PC-3 (cell line): ENCODE results near the gene ZMYM3. TPM values are rescaled to one million over a fixed set of nuclear protein-coding genes. Genes with fewer than 3 reads are reported as not detected.

Source experiments
- ATAC-seq: fragments of 200-7000 bp; cut with Tn5 transposase; 2 replicates; pipeline ENCODE4 v1.9.1; 2020; ENCODE audit warnings: mild to moderate bottlenecking, moderate library complexity
- BruUV-seq: library from RNA; stranded (reverse); fragments of 400-500 nt; replicated peaks from 2 replicates; lab custom pipeline; 2021; lab: Mats Ljungman, UMichigan
- CTCF ChIA-PET: fragments of 300-600 bp; sonication (Branson Sonifier 250); formaldehyde crosslinking; loops from one replicate; lab custom pipeline; 2022; ENCODE audit warnings: antibody characterized with exemption; lab: Charles Lee
- POLR2A ChIA-PET: fragments of 300-600 bp; sonication (Branson Sonifier 250); formaldehyde crosslinking; loops from one replicate; lab custom pipeline; 2022; ENCODE audit warnings: antibody characterized with exemption; ENCODE audit not compliant: unreplicated experiment; lab: Charles Lee
- DNase-seq: peaks from one replicate; pipeline ENCODE4 v3.0.0-alpha.2; 2015
- H2AFZ ChIP-seq: fragments of 300-600 bp; sonication (generic); 2 replicates; pipeline ENCODE4 v1.6.0; 2016; ENCODE audit warnings: antibody characterized with exemption, low read length
- H3F3A ChIP-seq: fragments of 300-600 bp; sonication (generic); one replicate; pipeline ENCODE4 v1.6.0; 2017; ENCODE audit warnings: antibody characterized with exemption, low read length, control low read depth, mild to moderate bottlenecking; ENCODE audit not compliant: unreplicated experiment
- H3K27ac ChIP-seq: fragments of 300-600 bp; sonication (generic); 2 replicates; pipeline ENCODE4 v1.5.1; 2016; ENCODE audit warnings: mild to moderate bottlenecking, low read length
- H3K27me3 ChIP-seq: fragments of 300-600 bp; sonication (generic); 2 replicates; pipeline ENCODE4 v1.6.1; 2016; ENCODE audit warnings: low read length, mixed read lengths
- H3K36me3 ChIP-seq: fragments of 300-600 bp; sonication (generic); 2 replicates; pipeline ENCODE4 v1.6.1; 2016; ENCODE audit warnings: low read depth, mixed run types, low read length, mixed read lengths
- H3K4me1 ChIP-seq: fragments of 300-600 bp; sonication (generic); 2 replicates; pipeline ENCODE4 v1.5.1; 2016; ENCODE audit warnings: low read length; ENCODE audit not compliant: insufficient read depth
- H3K4me2 ChIP-seq: fragments of 300-600 bp; sonication (generic); 2 replicates; pipeline ENCODE4 v1.6.0; 2016; ENCODE audit warnings: low read length
- H3K4me3 ChIP-seq: fragments of 300-600 bp; sonication (generic); 2 replicates; pipeline ENCODE4 v1.5.1; 2016; ENCODE audit warnings: mild to moderate bottlenecking, low read length, mixed read lengths
- H3K79me2 ChIP-seq: fragments of 300-600 bp; sonication (generic); 2 replicates; pipeline ENCODE4 v1.6.1; 2017; ENCODE audit warnings: low read length, mixed read lengths
- H3K9ac ChIP-seq: fragments of 300-600 bp; sonication (generic); 2 replicates; pipeline ENCODE4 v1.6.0; 2016; ENCODE audit warnings: mild to moderate bottlenecking, low read length
- H3K9me2 ChIP-seq: fragments of 300-600 bp; sonication (generic); replicated peaks from 2 replicates; pipeline ENCODE4 v1.6.1; 2016; ENCODE audit warnings: mixed run types, low read length, mixed read lengths
- H3K9me3 ChIP-seq: fragments of 300-600 bp; sonication (generic); 2 replicates; pipeline ENCODE4 v1.6.1; 2016; ENCODE audit warnings: low read length, mixed read lengths
- H4K20me1 ChIP-seq: fragments of 300-600 bp; sonication (generic); 2 replicates; pipeline ENCODE4 v1.6.1; 2016; ENCODE audit warnings: low read length, mixed read lengths
- CTCF ChIP-seq: fragments of 300-600 bp; sonication (generic); conservative IDR thresholded peaks from 2 replicates; pipeline ENCODE4 v1.5.1; 2017; ENCODE audit warnings: antibody characterized with exemption, low read depth, mild to moderate bottlenecking, low read length
- EZH2 ChIP-seq: fragments of 300-600 bp; sonication (generic); IDR thresholded peaks from one replicate; pipeline ENCODE4 v1.6.1; 2017; ENCODE audit warnings: antibody characterized with exemption, mild to moderate bottlenecking, low read length; ENCODE audit not compliant: unreplicated experiment
- EZH2phosphoT487 ChIP-seq: fragments of 300-600 bp; sonication (generic); IDR thresholded peaks from 2 replicates; pipeline ENCODE4 v1.6.1; 2018; ENCODE audit warnings: mild to moderate bottlenecking, antibody characterized with exemption, low read length, borderline replicate concordance
- intact Hi-C: fragments of 100-400 bp; cut with micrococcal nuclease; formaldehyde crosslinking; loops from 2 replicates; pipeline ENCODE4 v1.9.0; 2023
- total RNA-seq: library from RNA; depleted of rRNA; stranded (reverse); fragments of >200 nt; gene quantifications from 2 replicates; pipeline ENCODE4 v1.2.3, GENCODE V29; 2014

Gene ZMYM3
- total RNA-seq, 1 experiment from 2014 or later = 23.5 TPM

GRCh38 chrX:71212536-71212935, 41.4 kb downstream of the ZMYM3 start:
- Histone ChIP-seq H3K4me1 (peaks cover 8% of the 10 kb centered on the region; the same call in 1 of the 2 replicates), H2AFZ (0 out of 2 replicates have a peak overlapping the region, but pooled peaks have one; percentile 16), H3K36me3 (no peaks in the 10 kb centered on the region), H3K27ac (no peak overlapping the region), H3K4me2 (peak overlapping the region; percentile 29), H3F3A (no peaks in the 10 kb centered on the region), H3K9me2 (no peaks in the 10 kb centered on the region), H3K9ac (no peak overlapping the region), H3K4me3 (no peak overlapping the region), H3K9me3 (no peaks in the 10 kb centered on the region), H3K79me2 (no peaks in the 10 kb centered on the region), H4K20me1 (no peaks in the 10 kb centered on the region), H3K27me3 (peaks cover 4% of the 10 kb centered on the region; the same call in 1 of the 2 replicates)
- ATAC-seq (peak; percentile 46), DNase-seq (peak; percentile 42)
- BruUV-seq = no TSS peak
- TF ChIP-seq CTCF (no peak), EZH2 (no peak), EZH2phosphoT487 (no peak)
- intact Hi-C loops = no loop called here
- CTCF ChIA-PET = no interaction called here
- POLR2A ChIA-PET = interaction anchor here (0.7 kb wide), 1 partner anchor 79 kb away, joined by 3 read pairs; no protein-coding TSS in a partner anchor

GRCh38 chrX:71210816-71211215, 43.1 kb downstream of the ZMYM3 start:
- CTCF ChIA-PET = no interaction called here
- BruUV-seq = no TSS peak
- Histone ChIP-seq H2AFZ (no peak overlapping the region), H3K9me2 (no peaks in the 10 kb centered on the region), H3K4me2 (no peak overlapping the region), H3K36me3 (no peaks in the 10 kb centered on the region), H3K9ac (no peak overlapping the region), H3K79me2 (no peaks in the 10 kb centered on the region), H3K27ac (no peak overlapping the region), H3K4me1 (peaks cover 8% of the 10 kb centered on the region; the same call in 1 of the 2 replicates), H3K27me3 (peaks cover 4% of the 10 kb centered on the region; the same call in 1 of the 2 replicates), H3K4me3 (no peak overlapping the region), H3F3A (no peaks in the 10 kb centered on the region), H4K20me1 (no peaks in the 10 kb centered on the region), H3K9me3 (no peaks in the 10 kb centered on the region)
- ATAC-seq = no peak
- intact Hi-C loops = no loop called here
- DNase-seq = no peak
- POLR2A ChIA-PET = no interaction called here
- TF ChIP-seq EZH2phosphoT487 = no peak
- no peak for TF ChIP-seq CTCF
- no peak for TF ChIP-seq EZH2

GRCh38 chrX:71199252-71200008, 54.5 kb downstream of the ZMYM3 start:
- no peaks in the 10 kb centered on the region for H3F3A ChIP-seq
- H3K9ac ChIP-seq = no peak overlapping the region
- no peak for DNase-seq
- H2AFZ ChIP-seq = no peak overlapping the region
- TF ChIP-seq EZH2phosphoT487 = no peak
- no peak for TF ChIP-seq EZH2
- TF ChIP-seq CTCF = no peak
- H4K20me1 ChIP-seq = no peaks in the 10 kb centered on the region
- no TSS peak for BruUV-seq
- no peak for ATAC-seq
- no peaks in the 10 kb centered on the region for H3K9me2 ChIP-seq
- no peaks in the 10 kb centered on the region for H3K27me3 ChIP-seq
- no peaks in the 10 kb centered on the region for H3K9me3 ChIP-seq
- no peaks in the 10 kb centered on the region for H3K36me3 ChIP-seq
- CTCF ChIA-PET = no interaction called here
- no peak overlapping the region for H3K4me3 ChIP-seq
- no peak overlapping the region for H3K4me2 ChIP-seq
- H3K27ac ChIP-seq = no peak overlapping the region
- POLR2A ChIA-PET = no interaction called here
- no peaks in the 10 kb centered on the region for H3K4me1 ChIP-seq
- no peaks in the 10 kb centered on the region for H3K79me2 ChIP-seq
- intact Hi-C loops = no loop called here
